Measurements from ENCODE around the gene MAP6. TPM values are rescaled to one million over a fixed set of nuclear protein-coding genes. Genes with fewer than 3 reads are reported as not detected.

The MAP6 gene
- total RNA-seq, 2 experiments from 2014 or later, result 0.25 TPM

DNA sequence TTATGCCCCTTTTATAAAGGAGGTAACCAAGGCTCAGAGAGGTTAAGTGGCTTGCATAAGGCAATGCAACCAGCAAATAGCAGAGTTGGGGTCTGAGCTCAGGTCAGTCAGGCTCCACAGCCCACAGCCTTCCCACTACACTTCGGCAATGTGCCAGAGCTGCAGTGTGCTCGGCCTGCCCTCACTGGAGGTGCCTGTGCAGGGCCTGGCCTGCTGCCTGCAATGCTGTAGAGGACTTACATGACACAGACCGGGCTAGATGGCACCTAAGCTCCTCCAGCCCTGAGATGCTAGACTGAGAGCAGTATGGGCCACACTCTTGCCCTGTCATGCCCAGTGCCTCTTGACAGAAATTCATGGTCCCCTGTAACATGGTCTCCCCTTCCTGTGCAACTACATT is 57.0 kb downstream of the MAP6 start:
- H3K9me3 Mint-ChIP-seq, result no peaks in the 10 kb centered on the region
- POLR2A ChIA-PET, result interaction anchor here (0.6 kb wide), 1 partner anchor 43 kb away, joined by 3 read pairs; no protein-coding TSS in a partner anchor

GRCh38 chr11:75606099-75606498 is 62.7 kb downstream of the MAP6 start:
- Mint-ChIP-seq H3K27ac (no peak overlapping the region), H3K4me1 (peaks cover 1% of the 10 kb centered on the region), H3K36me3 (ENCODE audit: low read depth) (no peaks in the 10 kb centered on the region), H3K27me3 (peaks cover 10% of the 10 kb centered on the region), H3K4me3 (no peak overlapping the region), H3K9me3 (no peaks in the 10 kb centered on the region)
- ChIA-PET CTCF (no interaction called here), POLR2A (no interaction called here)
- DNase-seq, result no peak

More for the DNA sequence above, 57.0 kb downstream of the MAP6 start:
- Mint-ChIP-seq H3K27me3 (peaks cover 7% of the 10 kb centered on the region), H3K36me3 (ENCODE audit: low read depth) (no peaks in the 10 kb centered on the region), H3K4me1 (no peaks in the 10 kb centered on the region), H3K4me3 (no peak overlapping the region), H3K27ac (no peak overlapping the region)
- DNase-seq, result no peak
- CTCF ChIA-PET, result interaction anchor here (0.7 kb wide), 1 partner anchor 17 kb away, joined by 3 read pairs; no protein-coding TSS in a partner anchor

GRCh38 chr11:75603791-75604736 is 64.8 kb downstream of the MAP6 start:
- ChIA-PET POLR2A (no interaction called here), CTCF (no interaction called here)
- Mint-ChIP-seq H3K27me3 (peaks cover 12% of the 10 kb centered on the region), H3K27ac (no peak overlapping the region), H3K9me3 (no peaks in the 10 kb centered on the region), H3K4me3 (no peak overlapping the region), H3K4me1 (peaks cover 1% of the 10 kb centered on the region), H3K36me3 (ENCODE audit: low read depth) (no peaks in the 10 kb centered on the region)
- DNase-seq, result no peak

- Mint-ChIP-seq H3K27me3 (peaks cover 14% of the 10 kb centered on the region), H3K9me3 (no peaks in the 10 kb centered on the region), H3K27ac (no peak overlapping the region), H3K4me1 (peaks cover 1% of the 10 kb centered on the region), H3K36me3 (ENCODE audit: low read depth) (no peaks in the 10 kb centered on the region), H3K4me3 (no peak overlapping the region)
- DNase-seq, result no peak
- POLR2A ChIA-PET, result no interaction called here
- CTCF ChIA-PET, result no interaction called here
Observed at GRCh38 chr11:75602951-75603350, 65.9 kb downstream of the MAP6 start.

DNA sequence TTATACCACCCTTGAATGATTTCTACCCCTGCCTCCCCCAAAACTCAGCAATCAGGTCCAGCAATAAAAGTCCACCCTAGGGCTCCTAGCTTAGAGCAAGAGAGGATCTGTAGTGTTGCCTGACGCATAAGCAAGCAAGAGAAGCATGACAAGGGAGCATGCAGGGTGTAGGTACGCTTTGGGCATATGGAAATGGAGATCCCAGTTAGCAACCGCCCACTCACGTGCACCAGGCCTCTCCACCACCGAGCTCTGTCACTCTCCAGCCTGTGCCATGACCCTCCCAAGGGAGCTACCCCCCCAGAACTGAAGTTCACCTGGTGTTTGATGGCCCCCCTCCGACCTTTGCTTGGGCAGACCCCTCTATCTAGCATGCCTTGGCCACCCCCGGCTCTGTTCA is 67.3 kb downstream of the MAP6 start:
- H3K27ac Mint-ChIP-seq, result no peak overlapping the region
- no peak for DNase-seq
- peaks cover 7% of the 10 kb centered on the region for H3K27me3 Mint-ChIP-seq
- POLR2A ChIA-PET, result no interaction called here
- H3K36me3 Mint-ChIP-seq (ENCODE audit: low read depth), result no peaks in the 10 kb centered on the region
- peaks cover 1% of the 10 kb centered on the region for H3K4me1 Mint-ChIP-seq
- CTCF ChIA-PET, result interaction anchor here (0.7 to 1.3 kb wide), 2 partner anchors 9 to 38 kb away, joined by 3 to 4 read pairs; no protein-coding TSS in a partner anchor
- no peaks in the 10 kb centered on the region for H3K9me3 Mint-ChIP-seq
- H3K4me3 Mint-ChIP-seq, result no peak overlapping the region

GRCh38 chr11:75600356-75600755 is 68.5 kb downstream of the MAP6 start:
- ChIA-PET POLR2A (no interaction called here), CTCF (interaction anchor here (1.1 kb wide), 1 partner anchor 78 kb away, joined by 3 read pairs; no protein-coding TSS in a partner anchor)
- peaks cover 1% of the 10 kb centered on the region for H3K4me1 Mint-ChIP-seq

DNA sequence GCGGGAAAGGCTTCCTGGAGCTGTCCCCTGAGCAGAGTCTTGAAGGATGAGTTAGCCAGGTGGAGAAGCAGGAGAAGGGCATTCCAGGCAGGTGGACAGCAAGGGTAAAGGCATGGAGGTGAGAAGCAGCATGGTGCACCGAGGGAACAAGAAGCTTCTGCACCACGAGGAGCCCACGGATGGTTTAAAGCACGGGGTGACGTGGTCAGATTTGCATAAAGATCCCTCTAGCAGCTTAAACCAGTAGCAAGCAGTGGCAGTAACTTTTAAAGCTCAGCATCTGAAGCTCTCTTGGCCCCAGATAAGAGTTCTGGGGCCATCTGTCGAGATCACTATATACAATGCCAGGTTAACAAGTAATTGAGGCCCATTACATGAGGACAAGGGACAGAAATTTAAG is 69.9 kb downstream of the MAP6 start:
- DNase-seq, result no peak
- Mint-ChIP-seq H3K36me3 (ENCODE audit: low read depth) (no peaks in the 10 kb centered on the region), H3K9me3 (no peaks in the 10 kb centered on the region), H3K4me3 (no peak overlapping the region), H3K27ac (no peak overlapping the region), H3K27me3 (peaks cover 9% of the 10 kb centered on the region), H3K4me1 (peaks cover 1% of the 10 kb centered on the region)
- ChIA-PET CTCF (interaction anchor here (0.5 to 1.4 kb wide), 5 partner anchors 9 to 251 kb away, joined by 3 to 4 read pairs (median 3); no protein-coding TSS in a partner anchor), POLR2A (no interaction called here)

More at GRCh38 chr11:75600356-75600755, 68.5 kb downstream of the MAP6 start:
- no peaks in the 10 kb centered on the region for H3K36me3 Mint-ChIP-seq (ENCODE audit: low read depth)
- H3K9me3 Mint-ChIP-seq, result no peaks in the 10 kb centered on the region
- peaks cover 9% of the 10 kb centered on the region for H3K27me3 Mint-ChIP-seq
- no peak for DNase-seq
- no peak overlapping the region for H3K4me3 Mint-ChIP-seq
- no peak overlapping the region for H3K27ac Mint-ChIP-seq

DNA sequence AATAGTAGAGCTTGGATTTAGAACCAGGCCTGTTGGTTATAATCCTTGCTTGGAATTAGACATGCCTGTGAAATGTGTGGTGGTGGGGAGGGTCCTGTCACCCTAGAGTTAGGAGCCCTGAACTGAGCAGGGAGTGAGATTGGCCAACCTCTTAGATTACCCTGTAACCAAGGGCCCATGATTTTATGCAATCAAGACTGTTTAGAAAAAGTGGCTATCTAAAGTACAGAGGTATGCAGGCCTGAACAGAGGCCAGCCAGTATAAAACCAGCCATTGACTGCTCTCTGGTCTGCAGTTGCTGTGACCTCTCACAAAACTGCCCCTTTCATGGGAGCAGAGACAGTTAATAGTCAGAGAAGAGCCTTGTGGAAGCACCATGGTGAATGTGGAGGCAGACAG is 70.6 kb downstream of the MAP6 start:
- CTCF ChIA-PET, result interaction anchor here (1.1 to 1.4 kb wide), 4 partner anchors 10 to 38 kb away, joined by 3 to 4 read pairs (median 3); no protein-coding TSS in a partner anchor
- POLR2A ChIA-PET, result no interaction called here
- DNase-seq, result no peak
- Mint-ChIP-seq H3K4me3 (no peak overlapping the region), H3K4me1 (peaks cover 2% of the 10 kb centered on the region), H3K27me3 (peaks cover 9% of the 10 kb centered on the region), H3K27ac (no peak overlapping the region), H3K9me3 (no peaks in the 10 kb centered on the region), H3K36me3 (ENCODE audit: low read depth) (no peaks in the 10 kb centered on the region)

DNA sequence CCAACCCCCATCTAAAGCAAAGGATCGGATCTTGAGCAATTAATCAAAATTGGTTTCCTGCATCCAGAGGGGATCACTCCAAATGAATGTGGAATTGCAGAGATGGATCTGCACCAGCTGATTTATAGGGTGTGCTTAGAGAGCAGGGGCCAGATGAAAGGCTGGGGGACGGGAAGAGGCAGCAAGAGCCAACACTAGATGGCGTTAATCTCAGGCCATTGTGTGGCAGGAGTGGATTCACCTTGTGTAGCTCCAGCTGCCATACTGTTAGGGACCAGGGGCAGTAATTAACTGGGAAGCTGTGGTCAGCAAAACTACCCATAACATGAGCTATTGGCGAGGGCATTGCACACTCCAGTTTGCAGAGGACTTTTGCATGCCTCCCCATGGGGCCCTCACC is 71.2 kb downstream of the MAP6 start:
- DNase-seq, result no peak
- Mint-ChIP-seq H3K4me1 (peaks cover 7% of the 10 kb centered on the region), H3K36me3 (ENCODE audit: low read depth) (no peaks in the 10 kb centered on the region), H3K27ac (no peak overlapping the region), H3K9me3 (no peaks in the 10 kb centered on the region), H3K27me3 (peaks cover 11% of the 10 kb centered on the region), H3K4me3 (no peak overlapping the region)
- CTCF ChIA-PET, result interaction anchor here (1.1 to 1.4 kb wide), 4 partner anchors 10 to 38 kb away, joined by 3 to 4 read pairs (median 3); no protein-coding TSS in a partner anchor
- POLR2A ChIA-PET, result no interaction called here

- Mint-ChIP-seq H3K9me3 (no peaks in the 10 kb centered on the region), H3K4me1 (peaks cover 14% of the 10 kb centered on the region), H3K27ac (no peak overlapping the region), H3K4me3 (no peak overlapping the region), H3K27me3 (peaks cover 18% of the 10 kb centered on the region), H3K36me3 (ENCODE audit: low read depth) (no peaks in the 10 kb centered on the region)
- ChIA-PET CTCF (interaction anchor here (1.1 to 1.6 kb wide), 2 partner anchors 12 kb away, joined by 3 to 7 read pairs; no protein-coding TSS in a partner anchor), POLR2A (no interaction called here)
- no peak for DNase-seq
Observed at GRCh38 chr11:75596914-75597313, 71.9 kb downstream of the MAP6 start.

GRCh38 chr11:75595429-75595828 is 73.4 kb downstream of the MAP6 start:
- H3K9me3 Mint-ChIP-seq, result no peaks in the 10 kb centered on the region
- DNase-seq, result no peak
- CTCF ChIA-PET, result interaction anchor here (1.0 to 1.6 kb wide), 2 partner anchors 11 to 16 kb away, joined by 3 to 7 read pairs; no protein-coding TSS in a partner anchor
- peaks cover 17% of the 10 kb centered on the region for H3K27me3 Mint-ChIP-seq
- peaks cover 15% of the 10 kb centered on the region for H3K4me1 Mint-ChIP-seq
- H3K4me3 Mint-ChIP-seq, result no peak overlapping the region
- POLR2A ChIA-PET, result no interaction called here
- no peaks in the 10 kb centered on the region for H3K36me3 Mint-ChIP-seq (ENCODE audit: low read depth)
- no peak overlapping the region for H3K27ac Mint-ChIP-seq

- no peak for DNase-seq
- Mint-ChIP-seq H3K27me3 (peaks cover 15% of the 10 kb centered on the region), H3K4me1 (peaks cover 15% of the 10 kb centered on the region), H3K4me3 (no peak overlapping the region), H3K27ac (no peak overlapping the region), H3K9me3 (no peaks in the 10 kb centered on the region), H3K36me3 (ENCODE audit: low read depth) (no peaks in the 10 kb centered on the region)
- ChIA-PET POLR2A (no interaction called here), CTCF (no interaction called here)
Observed at GRCh38 chr11:75594211-75594610, 74.6 kb downstream of the MAP6 start.

- POLR2A ChIA-PET, result no interaction called here
- Mint-ChIP-seq H3K4me3 (no peak overlapping the region), H3K27me3 (peaks cover 12% of the 10 kb centered on the region), H3K9me3 (no peaks in the 10 kb centered on the region), H3K36me3 (ENCODE audit: low read depth) (no peaks in the 10 kb centered on the region), H3K4me1 (peaks cover 15% of the 10 kb centered on the region), H3K27ac (no peak overlapping the region)
- CTCF ChIA-PET, result no interaction called here
- DNase-seq, result no peak
Observed at GRCh38 chr11:75593286-75593915, 75.4 kb downstream of the MAP6 start.
